ENCODE data around the gene PRKAR1B. TPM values are rescaled to one million over a fixed set of nuclear protein-coding genes. Genes with fewer than 3 reads are reported as not detected.
A peak's percentile ranks its signal among the peaks of the same experiment; 100 is the strongest.

PRKAR1B gene
- total and polyA plus RNA-seq, 8 donors, result 4.5 to 45.8 (median 11.1) TPM

GRCh38 chr7:664997-665735 lies 61.9 kb downstream of the PRKAR1B start:
- intact Hi-C loops (cut with DNase I; ENCODE audit: low total_unique reads), result no loop called here
- no peak overlapping the region for H3K4me3 ChIP-seq
- peak in 1 of 2 donors; percentile 69 for DNase-seq
- TF ChIP-seq EP300 (IDR thresholded peaks at IDR 0.05), result no peak
- no peak for TF ChIP-seq POLR2AphosphoS5 (IDR thresholded peaks at IDR 0.05)
- TF ChIP-seq POLR2A (IDR thresholded peaks at IDR 0.05), result no peak
- TF ChIP-seq, protein P1, sequence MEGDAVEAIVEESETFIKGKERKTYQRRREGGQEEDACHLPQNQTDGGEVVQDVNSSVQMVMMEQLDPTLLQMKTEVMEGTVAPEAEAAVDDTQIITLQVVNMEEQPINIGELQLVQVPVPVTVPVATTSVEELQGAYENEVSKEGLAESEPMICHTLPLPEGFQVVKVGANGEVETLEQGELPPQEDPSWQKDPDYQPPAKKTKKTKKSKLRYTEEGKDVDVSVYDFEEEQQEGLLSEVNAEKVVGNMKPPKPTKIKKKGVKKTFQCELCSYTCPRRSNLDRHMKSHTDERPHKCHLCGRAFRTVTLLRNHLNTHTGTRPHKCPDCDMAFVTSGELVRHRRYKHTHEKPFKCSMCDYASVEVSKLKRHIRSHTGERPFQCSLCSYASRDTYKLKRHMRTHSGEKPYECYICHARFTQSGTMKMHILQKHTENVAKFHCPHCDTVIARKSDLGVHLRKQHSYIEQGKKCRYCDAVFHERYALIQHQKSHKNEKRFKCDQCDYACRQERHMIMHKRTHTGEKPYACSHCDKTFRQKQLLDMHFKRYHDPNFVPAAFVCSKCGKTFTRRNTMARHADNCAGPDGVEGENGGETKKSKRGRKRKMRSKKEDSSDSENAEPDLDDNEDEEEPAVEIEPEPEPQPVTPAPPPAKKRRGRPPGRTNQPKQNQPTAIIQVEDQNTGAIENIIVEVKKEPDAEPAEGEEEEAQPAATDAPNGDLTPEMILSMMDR (IDR thresholded peaks at IDR 0.05), result no peak
- H3K27ac ChIP-seq, result peak overlapping the region in 4 of 5 donors; percentile 55 to 83 (median 58)
- no peaks in the 10 kb centered on the region for H3K27me3 ChIP-seq
- peaks cover 0 to 51% (median 30%) of the 10 kb centered on the region in 4 donors for H3K4me1 ChIP-seq
- H3K9me3 ChIP-seq, result no peaks in the 10 kb centered on the region
- H3K36me3 ChIP-seq, result no peaks in the 10 kb centered on the region
- 57 to 79% (median 66%) methylated on average over 17 to 20 of the region's 20 CpGs for WGBS, 5 donors

- TF ChIP-seq POLR2AphosphoS5 (IDR thresholded peaks at IDR 0.05) (no peak), POLR2A (IDR thresholded peaks at IDR 0.05) (no peak), EP300 (IDR thresholded peaks at IDR 0.05) (no peak)
- TF ChIP-seq, protein P1 (IDR thresholded peaks at IDR 0.05), result no peak
- Histone ChIP-seq H3K27me3 (no peaks in the 10 kb centered on the region), H3K4me3 (no peak overlapping the region), H3K27ac (peak overlapping the region in 1 of 5 donors; percentile 83), H3K36me3 (no peaks in the 10 kb centered on the region), H3K4me1 (peaks cover 0 to 51% (median 30%) of the 10 kb centered on the region in 4 donors), H3K9me3 (no peaks in the 10 kb centered on the region)
- intact Hi-C loops (cut with DNase I; ENCODE audit: low total_unique reads), result no loop called here
- DNase-seq, result no peak
- WGBS, 5 donors, result 92 to 98% (median 94%) methylated on average over 3 to 7 of the region's 7 CpGs
Observed at GRCh38 chr7:664402-664775, 62.7 kb downstream of the PRKAR1B start.

DNA sequence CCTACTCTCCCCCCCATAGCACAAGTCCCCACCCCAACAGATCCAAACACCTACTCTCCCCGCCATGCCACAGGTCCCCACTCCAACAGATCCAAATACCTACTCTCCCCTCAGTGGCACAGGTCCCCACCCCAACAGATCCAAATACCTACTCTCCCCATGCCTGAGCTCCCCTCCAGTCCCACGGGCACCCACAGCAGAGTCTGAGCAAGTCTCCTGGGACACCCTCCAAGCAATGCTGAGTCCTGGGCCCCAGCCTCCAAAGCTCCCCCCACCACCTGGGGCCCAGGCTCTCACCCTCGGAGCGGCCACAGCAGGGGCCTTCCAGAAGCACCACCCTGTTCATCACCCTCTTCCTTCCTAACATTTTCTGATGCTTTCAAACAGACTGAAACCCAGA lies 64.5 kb downstream of the PRKAR1B start:
- no peaks in the 10 kb centered on the region for H3K27me3 ChIP-seq
- no peak overlapping the region for H3K27ac ChIP-seq
- 75 to 96% (median 94%) methylated on average over 4 of the region's 4 CpGs for WGBS, 5 donors
- intact Hi-C loops (cut with DNase I; ENCODE audit: low total_unique reads), result no loop called here
- no peaks in the 10 kb centered on the region for H3K9me3 ChIP-seq
- peaks cover 0 to 45% (median 23%) of the 10 kb centered on the region in 4 donors for H3K4me1 ChIP-seq
- H3K36me3 ChIP-seq, result no peaks in the 10 kb centered on the region
- no peak for DNase-seq
- TF ChIP-seq, protein P1 (IDR thresholded peaks at IDR 0.05), result no peak
- no peak for TF ChIP-seq POLR2A (IDR thresholded peaks at IDR 0.05)
- no peak for TF ChIP-seq EP300 (IDR thresholded peaks at IDR 0.05)
- H3K4me3 ChIP-seq, result no peak overlapping the region

DNA sequence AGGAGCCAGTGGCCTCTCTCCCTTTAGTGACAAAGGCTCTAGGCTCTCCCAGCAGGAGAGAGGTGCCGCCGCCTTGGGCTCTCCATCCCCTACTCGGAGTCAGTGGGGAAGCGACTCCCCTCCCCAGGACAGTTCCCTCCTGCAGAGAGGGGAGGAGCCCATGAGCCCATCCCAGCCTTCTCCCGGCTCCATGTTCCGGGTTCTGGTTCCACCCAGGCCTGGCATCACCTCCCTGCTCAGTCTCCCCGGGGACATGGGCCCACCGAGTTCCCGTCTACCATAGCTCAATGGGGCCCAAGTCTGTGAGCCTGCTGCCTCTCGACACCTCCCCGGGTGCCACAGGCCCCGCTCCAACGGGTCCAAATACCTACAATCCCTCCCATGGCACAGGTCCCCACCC lies 67.1 kb downstream of the PRKAR1B start:
- H3K4me1 ChIP-seq, result peaks cover 0 to 30% (median 13%) of the 10 kb centered on the region in 4 donors
- H3K4me3 ChIP-seq, result no peak overlapping the region
- H3K27ac ChIP-seq, result no peak overlapping the region
- 96 to 98% (median 97%) methylated on average over 10 to 13 of the region's 13 CpGs for WGBS, 5 donors
- no peak for DNase-seq
- no peaks in the 10 kb centered on the region for H3K36me3 ChIP-seq
- TF ChIP-seq POLR2AphosphoS5 (IDR thresholded peaks at IDR 0.05), result no peak
- TF ChIP-seq POLR2A (IDR thresholded peaks at IDR 0.05), result no peak
- TF ChIP-seq, protein P1 (IDR thresholded peaks at IDR 0.05), result no peak
- TF ChIP-seq EP300 (IDR thresholded peaks at IDR 0.05), result no peak
- no peaks in the 10 kb centered on the region for H3K27me3 ChIP-seq
- H3K9me3 ChIP-seq, result no peaks in the 10 kb centered on the region
- intact Hi-C loops (cut with DNase I; ENCODE audit: low total_unique reads), result no loop called here

All from stomach (tissue), 9 donors.